K562 (cell line): ENCODE results near the gene ZNF839. TPM values are rescaled to one million over a fixed set of nuclear protein-coding genes. Genes with fewer than 3 reads are reported as not detected.
A peak's percentile ranks its signal among the peaks of the same experiment; 100 is the strongest.

ENCODE experiments used
- EP300 ChIP-seq: IDR thresholded peaks from 2 replicates; pipeline ENCODE4 v1.6.1; 2012; ENCODE audit warnings: low read length, improper control_type of control experiment
- LCOR ChIP-seq: sonication (generic); formaldehyde crosslinking; IDR thresholded peaks from 2 replicates; pipeline ENCODE4 v1.8.0; 2022; ENCODE audit warnings: mild to moderate bottlenecking, missing genetic modification reagents
- MXI1 ChIP-seq: IDR thresholded peaks from 2 replicates; pipeline ENCODE4 v1.6.1; 2011; ENCODE audit warnings: low read depth, mild to moderate bottlenecking, improper control_type of control experiment, low read length
- RBM15 ChIP-seq: fragments of 200-400 bp; formaldehyde crosslinking; IDR thresholded peaks from 2 replicates; pipeline ENCODE4 v1.6.1; 2018; ENCODE audit warnings: mild to moderate bottlenecking, low read length, moderate library complexity; ENCODE audit not compliant: insufficient read depth
- RFX1 ChIP-seq: fragments of 450-650 bp; IDR thresholded peaks from 2 replicates; pipeline ENCODE4 v1.6.1; 2016; ENCODE audit warnings: mild to moderate bottlenecking, moderate library complexity
- SETDB1 ChIP-seq: IDR thresholded peaks from one replicate; pipeline ENCODE4 v1.6.1; 2012; ENCODE audit warnings: low read length, control low read depth, inconsistent platforms
- TEAD4 ChIP-seq, 2 experiments: sonication (generic) in 1 of 2; formaldehyde crosslinking in 1 of 2; IDR thresholded peaks; 2 replicates each; pipeline versions ENCODE4 v1.6.1 to v1.8.0; 2012 to 2022; ENCODE audit warnings: borderline replicate concordance in 1 of 2, inconsistent platforms in 1 of 2, low read length in 1 of 2, mild to moderate bottlenecking in 1 of 2, missing genetic modification reagents in 1 of 2
- ZNF253 ChIP-seq: fragments of 250-450 bp; sonication (Bioruptor Pico); conservative IDR thresholded peaks from 2 replicates; pipeline ENCODE4 v1.6.1; 2021; ENCODE audit warnings: mild to moderate bottlenecking
- polyA plus RNA-seq, 8 experiments: library from polyadenylated mRNA; depleted of rRNA in 4 of 8; stranded (reverse) in 5 of 8; unstranded in 3 of 8; fragments of >200 nt; fragmentation: Nextera tagmentation in 2 of 8; fragmentation: Illumina TruSeq in 1 of 8; extraction: Ambion mirVana in 2 of 8; extraction: Trizol in 1 of 8; gene quantifications; 2 replicates each; pipeline versions ENCODE4 v1.2.1 to v1.2.3, GENCODE V29; 2011 to 2014; ENCODE audit warnings: inconsistent platforms in 1 of 8, missing spikeins in 1 of 8
- total RNA-seq, 7 experiments: library from RNA; depleted of rRNA in 6 of 7; stranded (reverse); fragments of >200 nt in 6 of 7; fragmentation: Illumina TruSeq in 2 of 7; extraction: Trizol in 2 of 7; gene quantifications; 2 replicates each; pipeline versions ENCODE4 v1.2.1 to v1.2.3, GENCODE V29; 2011 to 2021; ENCODE audit warnings: low replicate concordance in 1 of 7
- TF ChIP-seq, protein P1 (sequence below): fragments of 450-650 bp; IDR thresholded peaks from 2 replicates; pipeline ENCODE4 v1.6.1; 2016; ENCODE audit warnings: mild to moderate bottlenecking
- TF ChIP-seq, protein P2 (sequence below): fragments of 450-650 bp; IDR thresholded peaks from 2 replicates; pipeline ENCODE4 v1.6.1; 2016; ENCODE audit warnings: mild to moderate bottlenecking, moderate library complexity

ZNF839 gene
- total and polyA plus RNA-seq, 9 of the 15 experiments (the other 6 are each of a cell fraction or from before 2014, with no cell fraction given) = 0.42 to 8.4 (median 5.7) TPM

DNA sequence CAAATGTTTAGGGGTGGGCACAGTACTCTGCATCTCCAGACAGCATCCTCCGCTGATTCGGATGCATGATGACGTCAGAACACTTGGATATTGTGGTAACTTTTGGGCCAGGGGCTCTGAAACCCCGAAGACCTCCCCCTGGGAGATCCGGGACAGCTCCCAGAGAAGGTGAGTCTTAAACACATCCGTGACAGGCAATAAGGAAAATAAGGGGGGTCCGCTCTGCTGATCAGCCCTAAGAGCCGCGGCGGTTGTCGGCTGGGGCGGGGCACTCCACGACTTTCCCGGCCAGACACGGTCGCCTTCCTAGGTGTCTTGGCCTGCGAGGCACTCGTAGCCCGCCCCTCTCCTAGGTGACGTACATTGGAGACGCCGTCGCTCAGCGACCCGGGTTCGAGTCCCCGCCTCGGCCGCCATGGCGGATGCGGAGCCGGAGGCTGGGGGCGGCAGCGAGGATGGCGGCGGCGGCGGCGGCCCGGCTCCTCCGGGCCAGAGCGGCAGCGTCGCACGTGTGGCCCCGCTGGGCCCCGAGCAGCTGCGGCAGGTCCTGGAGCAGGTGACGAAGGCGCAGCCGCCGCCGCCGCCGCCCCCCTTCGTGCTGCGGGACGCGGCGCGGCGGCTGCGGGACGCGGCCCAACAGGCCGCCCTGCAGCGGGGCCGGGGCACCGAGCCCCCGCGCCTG, at the start of gene ZNF839 (continued):
- TF ChIP-seq TEAD4 (IDR thresholded peaks at IDR 0.05; ENCODE audit: low read length) (no peak), TEAD4 (CRISPR knock-in tag; IDR thresholded peaks at IDR 0.05; ENCODE audit: borderline replicate concordance) (no peak), MXI1 (no peak), ZNF253 (no peak), SETDB1 (no peak), EP300 (peak; percentile 26; the same call in 1 of the 2 replicates), RFX1 (peak; percentile 59; the same call in 1 of the 2 replicates), RBM15 (no peak), LCOR (peak; percentile 48; the same call in 1 of the 2 replicates)
- TF ChIP-seq, protein P1, sequence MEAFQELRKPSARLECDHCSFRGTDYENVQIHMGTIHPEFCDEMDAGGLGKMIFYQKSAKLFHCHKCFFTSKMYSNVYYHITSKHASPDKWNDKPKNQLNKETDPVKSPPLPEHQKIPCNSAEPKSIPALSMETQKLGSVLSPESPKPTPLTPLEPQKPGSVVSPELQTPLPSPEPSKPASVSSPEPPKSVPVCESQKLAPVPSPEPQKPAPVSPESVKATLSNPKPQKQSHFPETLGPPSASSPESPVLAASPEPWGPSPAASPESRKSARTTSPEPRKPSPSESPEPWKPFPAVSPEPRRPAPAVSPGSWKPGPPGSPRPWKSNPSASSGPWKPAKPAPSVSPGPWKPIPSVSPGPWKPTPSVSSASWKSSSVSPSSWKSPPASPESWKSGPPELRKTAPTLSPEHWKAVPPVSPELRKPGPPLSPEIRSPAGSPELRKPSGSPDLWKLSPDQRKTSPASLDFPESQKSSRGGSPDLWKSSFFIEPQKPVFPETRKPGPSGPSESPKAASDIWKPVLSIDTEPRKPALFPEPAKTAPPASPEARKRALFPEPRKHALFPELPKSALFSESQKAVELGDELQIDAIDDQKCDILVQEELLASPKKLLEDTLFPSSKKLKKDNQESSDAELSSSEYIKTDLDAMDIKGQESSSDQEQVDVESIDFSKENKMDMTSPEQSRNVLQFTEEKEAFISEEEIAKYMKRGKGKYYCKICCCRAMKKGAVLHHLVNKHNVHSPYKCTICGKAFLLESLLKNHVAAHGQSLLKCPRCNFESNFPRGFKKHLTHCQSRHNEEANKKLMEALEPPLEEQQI = no peak
- TF ChIP-seq, protein P2, sequence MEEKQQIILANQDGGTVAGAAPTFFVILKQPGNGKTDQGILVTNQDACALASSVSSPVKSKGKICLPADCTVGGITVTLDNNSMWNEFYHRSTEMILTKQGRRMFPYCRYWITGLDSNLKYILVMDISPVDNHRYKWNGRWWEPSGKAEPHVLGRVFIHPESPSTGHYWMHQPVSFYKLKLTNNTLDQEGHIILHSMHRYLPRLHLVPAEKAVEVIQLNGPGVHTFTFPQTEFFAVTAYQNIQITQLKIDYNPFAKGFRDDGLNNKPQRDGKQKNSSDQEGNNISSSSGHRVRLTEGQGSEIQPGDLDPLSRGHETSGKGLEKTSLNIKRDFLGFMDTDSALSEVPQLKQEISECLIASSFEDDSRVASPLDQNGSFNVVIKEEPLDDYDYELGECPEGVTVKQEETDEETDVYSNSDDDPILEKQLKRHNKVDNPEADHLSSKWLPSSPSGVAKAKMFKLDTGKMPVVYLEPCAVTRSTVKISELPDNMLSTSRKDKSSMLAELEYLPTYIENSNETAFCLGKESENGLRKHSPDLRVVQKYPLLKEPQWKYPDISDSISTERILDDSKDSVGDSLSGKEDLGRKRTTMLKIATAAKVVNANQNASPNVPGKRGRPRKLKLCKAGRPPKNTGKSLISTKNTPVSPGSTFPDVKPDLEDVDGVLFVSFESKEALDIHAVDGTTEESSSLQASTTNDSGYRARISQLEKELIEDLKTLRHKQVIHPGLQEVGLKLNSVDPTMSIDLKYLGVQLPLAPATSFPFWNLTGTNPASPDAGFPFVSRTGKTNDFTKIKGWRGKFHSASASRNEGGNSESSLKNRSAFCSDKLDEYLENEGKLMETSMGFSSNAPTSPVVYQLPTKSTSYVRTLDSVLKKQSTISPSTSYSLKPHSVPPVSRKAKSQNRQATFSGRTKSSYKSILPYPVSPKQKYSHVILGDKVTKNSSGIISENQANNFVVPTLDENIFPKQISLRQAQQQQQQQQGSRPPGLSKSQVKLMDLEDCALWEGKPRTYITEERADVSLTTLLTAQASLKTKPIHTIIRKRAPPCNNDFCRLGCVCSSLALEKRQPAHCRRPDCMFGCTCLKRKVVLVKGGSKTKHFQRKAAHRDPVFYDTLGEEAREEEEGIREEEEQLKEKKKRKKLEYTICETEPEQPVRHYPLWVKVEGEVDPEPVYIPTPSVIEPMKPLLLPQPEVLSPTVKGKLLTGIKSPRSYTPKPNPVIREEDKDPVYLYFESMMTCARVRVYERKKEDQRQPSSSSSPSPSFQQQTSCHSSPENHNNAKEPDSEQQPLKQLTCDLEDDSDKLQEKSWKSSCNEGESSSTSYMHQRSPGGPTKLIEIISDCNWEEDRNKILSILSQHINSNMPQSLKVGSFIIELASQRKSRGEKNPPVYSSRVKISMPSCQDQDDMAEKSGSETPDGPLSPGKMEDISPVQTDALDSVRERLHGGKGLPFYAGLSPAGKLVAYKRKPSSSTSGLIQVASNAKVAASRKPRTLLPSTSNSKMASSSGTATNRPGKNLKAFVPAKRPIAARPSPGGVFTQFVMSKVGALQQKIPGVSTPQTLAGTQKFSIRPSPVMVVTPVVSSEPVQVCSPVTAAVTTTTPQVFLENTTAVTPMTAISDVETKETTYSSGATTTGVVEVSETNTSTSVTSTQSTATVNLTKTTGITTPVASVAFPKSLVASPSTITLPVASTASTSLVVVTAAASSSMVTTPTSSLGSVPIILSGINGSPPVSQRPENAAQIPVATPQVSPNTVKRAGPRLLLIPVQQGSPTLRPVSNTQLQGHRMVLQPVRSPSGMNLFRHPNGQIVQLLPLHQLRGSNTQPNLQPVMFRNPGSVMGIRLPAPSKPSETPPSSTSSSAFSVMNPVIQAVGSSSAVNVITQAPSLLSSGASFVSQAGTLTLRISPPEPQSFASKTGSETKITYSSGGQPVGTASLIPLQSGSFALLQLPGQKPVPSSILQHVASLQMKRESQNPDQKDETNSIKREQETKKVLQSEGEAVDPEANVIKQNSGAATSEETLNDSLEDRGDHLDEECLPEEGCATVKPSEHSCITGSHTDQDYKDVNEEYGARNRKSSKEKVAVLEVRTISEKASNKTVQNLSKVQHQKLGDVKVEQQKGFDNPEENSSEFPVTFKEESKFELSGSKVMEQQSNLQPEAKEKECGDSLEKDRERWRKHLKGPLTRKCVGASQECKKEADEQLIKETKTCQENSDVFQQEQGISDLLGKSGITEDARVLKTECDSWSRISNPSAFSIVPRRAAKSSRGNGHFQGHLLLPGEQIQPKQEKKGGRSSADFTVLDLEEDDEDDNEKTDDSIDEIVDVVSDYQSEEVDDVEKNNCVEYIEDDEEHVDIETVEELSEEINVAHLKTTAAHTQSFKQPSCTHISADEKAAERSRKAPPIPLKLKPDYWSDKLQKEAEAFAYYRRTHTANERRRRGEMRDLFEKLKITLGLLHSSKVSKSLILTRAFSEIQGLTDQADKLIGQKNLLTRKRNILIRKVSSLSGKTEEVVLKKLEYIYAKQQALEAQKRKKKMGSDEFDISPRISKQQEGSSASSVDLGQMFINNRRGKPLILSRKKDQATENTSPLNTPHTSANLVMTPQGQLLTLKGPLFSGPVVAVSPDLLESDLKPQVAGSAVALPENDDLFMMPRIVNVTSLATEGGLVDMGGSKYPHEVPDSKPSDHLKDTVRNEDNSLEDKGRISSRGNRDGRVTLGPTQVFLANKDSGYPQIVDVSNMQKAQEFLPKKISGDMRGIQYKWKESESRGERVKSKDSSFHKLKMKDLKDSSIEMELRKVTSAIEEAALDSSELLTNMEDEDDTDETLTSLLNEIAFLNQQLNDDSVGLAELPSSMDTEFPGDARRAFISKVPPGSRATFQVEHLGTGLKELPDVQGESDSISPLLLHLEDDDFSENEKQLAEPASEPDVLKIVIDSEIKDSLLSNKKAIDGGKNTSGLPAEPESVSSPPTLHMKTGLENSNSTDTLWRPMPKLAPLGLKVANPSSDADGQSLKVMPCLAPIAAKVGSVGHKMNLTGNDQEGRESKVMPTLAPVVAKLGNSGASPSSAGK = no peak
